Measurements from ENCODE around the gene COQ4. TPM values are rescaled to one million over a fixed set of nuclear protein-coding genes. Genes with fewer than 3 reads are reported as not detected.
A peak's percentile ranks its signal among the peaks of the same experiment; 100 is the strongest.

Gene COQ4
- polyA plus RNA-seq, 3 donors from 2014 or later = 34.1 to 52.3 (median 44.1) TPM

DNA sequence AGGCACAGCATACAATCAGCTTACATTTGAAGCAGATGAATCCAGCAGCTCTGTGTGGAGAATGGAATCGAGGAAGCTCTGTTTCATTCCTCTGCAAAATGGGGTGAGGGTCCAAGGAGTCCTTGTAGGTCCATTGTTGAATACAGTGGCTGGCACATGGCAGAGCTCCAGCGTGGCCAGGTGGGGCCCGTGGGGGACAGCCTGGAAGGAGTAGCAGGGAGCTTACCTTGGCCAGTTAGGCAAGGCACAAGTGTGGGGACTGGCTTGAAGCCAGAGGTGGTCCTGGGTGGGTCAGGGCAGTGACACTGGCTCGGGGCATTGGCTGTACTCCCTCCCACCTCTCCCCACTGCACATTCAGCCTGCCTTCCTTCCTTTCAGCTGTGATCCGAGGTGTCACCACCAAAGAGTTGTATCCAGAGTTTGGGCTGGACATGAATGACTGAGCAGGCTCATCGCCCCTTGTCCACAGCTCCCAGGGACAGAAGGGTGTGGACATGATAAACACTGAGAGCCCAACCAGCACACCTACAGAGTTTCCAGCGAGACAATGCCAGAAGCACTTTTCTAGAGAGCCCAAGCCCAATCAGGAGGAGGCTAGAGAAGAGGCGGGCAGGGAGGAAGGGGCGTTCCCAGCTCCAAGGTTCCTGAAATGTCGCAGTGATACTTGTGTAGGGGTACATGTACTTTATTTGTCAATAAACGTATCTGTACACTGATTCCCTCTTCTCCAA lies 34.2 kb upstream of the COQ4 start:
- H3K27ac Mint-ChIP-seq = no peak overlapping the region

DNA sequence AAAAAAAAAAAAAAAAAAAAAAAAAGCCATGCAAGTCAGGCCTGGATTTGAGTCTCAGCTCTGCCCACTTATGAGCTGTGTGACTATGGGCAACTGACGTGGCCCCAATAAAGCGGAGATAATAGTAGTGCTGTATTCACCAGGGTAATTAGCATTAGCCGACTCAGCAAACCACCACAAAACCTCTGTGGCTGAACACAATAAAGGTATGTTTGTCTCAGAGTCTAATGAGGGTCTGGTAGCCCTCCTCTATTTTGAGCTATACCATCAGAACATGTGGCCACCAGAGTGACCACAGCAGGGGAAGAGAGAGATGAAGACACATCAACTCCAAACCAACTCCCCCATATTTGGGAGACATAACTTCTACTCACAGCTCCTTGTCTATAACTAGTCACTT lies 30.6 kb upstream of the COQ4 start:
- Mint-ChIP-seq H3K4me1 (peaks cover 7 to 11% of the 10 kb centered on the region in 2 donors), H3K4me3 (no peak overlapping the region), H3K36me3 (peaks cover 4 to 12% (median 4%) of the 10 kb centered on the region in 3 donors), H3K27ac (no peak overlapping the region), H3K27me3 (ENCODE audit: low read depth in 3 of 3) (no peaks in the 10 kb centered on the region), H3K9me3 (no peaks in the 10 kb centered on the region)
- DNase-seq = no peak

More for the DNA sequence above, 34.2 kb upstream of the COQ4 start:
- Mint-ChIP-seq H3K36me3 (peaks cover 0 to 20% (median 4%) of the 10 kb centered on the region in 3 donors), H3K27me3 (ENCODE audit: low read depth in 3 of 3) (peaks cover 0 to 2% (median 0%) of the 10 kb centered on the region in 3 donors), H3K9me3 (no peaks in the 10 kb centered on the region), H3K4me3 (no peak overlapping the region), H3K4me1 (no peaks in the 10 kb centered on the region)
- no peak for DNase-seq

DNA sequence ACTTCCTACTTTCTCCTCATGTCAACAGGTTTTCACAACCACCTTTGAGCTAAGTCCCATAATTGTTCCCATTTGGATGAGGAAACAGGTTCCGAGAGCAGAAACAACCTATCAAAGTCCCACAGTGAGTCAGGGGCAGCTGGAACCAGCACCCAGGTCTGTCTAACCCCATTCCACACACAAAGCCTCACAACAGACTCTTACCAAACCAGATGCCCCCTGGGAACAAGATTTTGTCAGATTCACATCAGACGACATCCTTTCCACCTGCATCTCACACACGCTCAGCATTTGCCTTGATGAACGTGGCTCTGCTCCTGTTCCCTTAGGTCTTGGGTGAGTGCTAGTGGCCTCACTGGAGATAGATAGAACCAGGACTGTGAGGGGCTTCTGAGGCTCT lies 29.5 kb upstream of the COQ4 start:
- Mint-ChIP-seq H3K4me1 (peaks cover 7 to 11% of the 10 kb centered on the region in 2 donors), H3K4me3 (no peak overlapping the region), H3K27ac (no peak overlapping the region), H3K9me3 (no peaks in the 10 kb centered on the region), H3K36me3 (peaks cover 4 to 8% (median 4%) of the 10 kb centered on the region in 3 donors), H3K27me3 (ENCODE audit: low read depth in 3 of 3) (no peaks in the 10 kb centered on the region)
- no peak for DNase-seq

DNA sequence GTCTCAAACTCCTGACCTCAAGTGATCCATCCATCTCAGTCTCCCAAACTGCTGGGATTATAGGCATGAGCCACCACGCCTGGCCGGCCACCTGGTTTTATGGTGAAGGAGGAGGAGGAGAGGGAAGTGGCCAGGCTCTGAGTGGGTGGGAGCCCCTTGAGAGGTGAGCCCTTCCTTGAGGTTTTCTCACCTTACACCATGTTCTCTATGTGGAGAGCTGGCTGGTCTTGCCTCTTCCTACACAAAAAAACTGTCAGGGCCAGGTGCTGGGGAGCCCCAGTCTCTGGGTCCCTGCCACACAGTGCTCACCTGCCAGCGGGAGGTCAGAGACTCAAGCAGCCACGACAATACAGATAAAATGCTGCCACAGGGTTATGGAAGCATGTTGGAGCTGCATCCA lies 28.5 kb upstream of the COQ4 start:
- no peaks in the 10 kb centered on the region for H3K27me3 Mint-ChIP-seq (ENCODE audit: low read depth in 3 of 3)
- peaks cover 7 to 11% of the 10 kb centered on the region in 2 donors for H3K4me1 Mint-ChIP-seq
- no peak overlapping the region for H3K4me3 Mint-ChIP-seq
- H3K9me3 Mint-ChIP-seq = no peaks in the 10 kb centered on the region
- no peak overlapping the region for H3K27ac Mint-ChIP-seq
- H3K36me3 Mint-ChIP-seq = peaks cover 0 to 4% (median under 1%) of the 10 kb centered on the region in 3 donors
- DNase-seq = no peak

DNA sequence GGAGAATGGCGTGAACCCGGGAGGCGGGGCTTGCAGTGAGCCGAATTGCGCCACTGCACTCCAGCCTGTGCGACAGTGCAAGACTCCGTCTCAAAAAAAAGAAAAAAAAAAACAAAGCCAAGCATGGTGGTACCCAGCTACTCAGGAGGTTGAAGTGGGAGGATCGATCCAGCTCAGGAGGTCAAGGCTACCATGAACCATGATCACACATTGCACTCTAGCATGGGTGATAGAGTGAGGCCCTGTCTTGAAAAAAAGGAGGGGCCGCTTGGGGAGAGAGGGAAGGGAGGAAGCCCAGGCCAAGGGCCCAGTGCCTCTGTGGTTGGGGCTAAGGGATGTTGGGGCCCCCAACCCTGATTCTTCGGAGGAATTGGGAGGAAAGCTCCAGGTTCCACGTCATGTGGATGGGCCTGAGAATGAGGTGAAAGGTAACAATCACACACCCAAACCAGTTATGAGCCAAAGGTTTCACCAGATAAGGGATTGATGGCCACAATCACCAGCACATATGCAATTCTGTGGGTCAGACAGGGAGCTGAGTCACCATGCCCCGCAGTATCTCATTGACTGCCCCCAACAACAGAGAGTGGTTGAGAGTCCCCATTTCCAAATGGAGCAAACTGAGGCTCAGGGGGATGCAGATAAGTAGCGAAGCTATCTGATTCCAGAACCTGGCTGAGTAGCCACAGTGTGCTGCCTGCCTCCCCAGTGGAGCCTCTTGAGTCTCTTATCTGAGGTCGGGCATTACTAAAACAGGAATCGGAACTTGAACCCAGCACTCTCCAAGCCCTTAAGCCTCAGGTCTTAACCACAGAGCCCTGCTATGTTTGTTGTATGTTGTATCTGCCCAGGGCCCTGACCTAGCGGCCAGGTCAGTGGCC lies 26.1 kb upstream of the COQ4 start:
- H3K4me3 Mint-ChIP-seq = no peak overlapping the region
- DNase-seq = no peak
- H3K36me3 Mint-ChIP-seq = peaks cover 0 to 4% (median 0%) of the 10 kb centered on the region in 3 donors
- H3K27me3 Mint-ChIP-seq (ENCODE audit: low read depth in 3 of 3) = no peaks in the 10 kb centered on the region
- peaks cover 7 to 11% of the 10 kb centered on the region in 2 donors for H3K4me1 Mint-ChIP-seq
- H3K27ac Mint-ChIP-seq = no peak overlapping the region
- H3K9me3 Mint-ChIP-seq = no peaks in the 10 kb centered on the region

DNA sequence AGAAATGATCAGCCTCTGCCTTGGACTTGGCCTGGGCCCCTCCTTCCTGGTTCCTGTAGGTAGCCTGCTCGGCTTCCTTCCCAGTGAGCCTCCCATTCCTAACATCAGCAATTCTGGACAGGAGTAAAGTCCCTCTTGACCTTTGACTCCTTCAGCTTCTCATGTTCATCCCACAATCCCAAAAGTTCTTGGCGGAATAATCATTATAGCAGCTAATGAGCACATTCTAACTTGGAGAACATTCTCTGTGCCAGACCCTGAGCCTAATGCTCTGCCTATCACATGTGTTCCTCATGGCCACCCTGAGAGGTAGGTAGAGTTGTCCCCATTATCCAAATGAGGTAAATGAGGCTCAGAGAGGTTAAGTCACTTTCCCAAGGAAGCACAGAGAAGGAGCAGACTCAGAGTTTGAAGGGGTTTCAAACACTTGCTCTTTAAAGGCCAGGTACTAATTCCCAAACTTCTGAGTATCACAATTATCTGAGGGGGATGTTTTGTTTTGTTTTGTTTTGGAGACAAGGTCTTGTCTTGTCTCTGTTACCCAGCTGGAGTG lies 25.3 kb upstream of the COQ4 start:
- Mint-ChIP-seq H3K36me3 (peaks cover 0 to 4% (median 0%) of the 10 kb centered on the region in 3 donors), H3K4me3 (no peak overlapping the region), H3K27me3 (ENCODE audit: low read depth in 3 of 3) (no peaks in the 10 kb centered on the region), H3K4me1 (peaks cover 7 to 11% of the 10 kb centered on the region in 2 donors), H3K27ac (no peak overlapping the region), H3K9me3 (no peaks in the 10 kb centered on the region)
- no peak for DNase-seq

DNA sequence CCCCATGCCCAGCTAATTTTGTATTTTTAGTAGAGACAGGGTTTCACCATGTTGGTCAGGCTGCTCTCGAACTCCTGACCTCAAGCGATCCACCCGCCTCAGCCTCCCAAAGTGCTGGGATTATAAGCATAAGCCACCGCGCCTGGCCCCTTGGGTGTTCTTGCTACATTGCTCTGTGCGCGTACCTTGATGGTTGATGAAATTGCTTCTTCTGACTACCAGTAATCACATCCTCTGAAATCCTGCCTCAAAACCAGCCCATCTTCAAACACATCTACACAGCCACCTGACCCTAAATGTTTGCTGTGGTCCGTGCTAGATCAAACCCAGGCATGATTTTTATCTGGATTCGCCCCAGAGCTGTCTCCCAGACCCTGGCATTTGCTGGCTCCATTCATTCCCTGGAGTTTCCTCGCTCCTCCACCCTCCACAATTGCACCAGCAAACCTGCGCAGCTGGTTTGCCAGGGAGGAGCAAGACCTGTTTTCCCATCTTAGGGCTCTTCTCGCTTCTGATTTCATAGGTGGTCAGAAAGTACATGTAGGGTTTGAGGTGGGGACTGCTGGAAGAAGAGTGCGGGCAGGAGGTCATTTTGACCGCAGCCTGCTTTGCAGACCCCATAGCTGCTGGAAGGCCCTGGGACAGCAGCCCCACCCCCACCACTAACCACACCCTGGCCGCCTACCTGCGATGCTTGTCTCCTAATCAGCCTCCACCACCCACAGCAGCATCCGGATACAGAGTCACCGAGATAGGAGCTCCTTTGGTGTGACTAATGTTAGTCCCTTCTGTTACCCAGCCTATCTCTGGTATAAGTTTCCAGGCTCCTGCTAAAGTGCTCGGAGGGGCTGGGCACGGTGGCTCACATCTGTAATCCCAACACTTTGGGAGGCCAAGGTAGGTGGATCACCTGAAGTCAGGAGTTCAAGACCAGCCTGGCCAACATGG lies 23.8 kb upstream of the COQ4 start:
- Mint-ChIP-seq H3K27me3 (ENCODE audit: low read depth in 3 of 3) (peaks cover 0 to 2% (median 0%) of the 10 kb centered on the region in 3 donors), H3K4me1 (peaks cover 7 to 11% of the 10 kb centered on the region in 2 donors), H3K36me3 (peaks cover 0 to 4% (median 0%) of the 10 kb centered on the region in 3 donors), H3K27ac (no peak overlapping the region), H3K4me3 (no peak overlapping the region), H3K9me3 (no peaks in the 10 kb centered on the region)
- no peak for DNase-seq

DNA sequence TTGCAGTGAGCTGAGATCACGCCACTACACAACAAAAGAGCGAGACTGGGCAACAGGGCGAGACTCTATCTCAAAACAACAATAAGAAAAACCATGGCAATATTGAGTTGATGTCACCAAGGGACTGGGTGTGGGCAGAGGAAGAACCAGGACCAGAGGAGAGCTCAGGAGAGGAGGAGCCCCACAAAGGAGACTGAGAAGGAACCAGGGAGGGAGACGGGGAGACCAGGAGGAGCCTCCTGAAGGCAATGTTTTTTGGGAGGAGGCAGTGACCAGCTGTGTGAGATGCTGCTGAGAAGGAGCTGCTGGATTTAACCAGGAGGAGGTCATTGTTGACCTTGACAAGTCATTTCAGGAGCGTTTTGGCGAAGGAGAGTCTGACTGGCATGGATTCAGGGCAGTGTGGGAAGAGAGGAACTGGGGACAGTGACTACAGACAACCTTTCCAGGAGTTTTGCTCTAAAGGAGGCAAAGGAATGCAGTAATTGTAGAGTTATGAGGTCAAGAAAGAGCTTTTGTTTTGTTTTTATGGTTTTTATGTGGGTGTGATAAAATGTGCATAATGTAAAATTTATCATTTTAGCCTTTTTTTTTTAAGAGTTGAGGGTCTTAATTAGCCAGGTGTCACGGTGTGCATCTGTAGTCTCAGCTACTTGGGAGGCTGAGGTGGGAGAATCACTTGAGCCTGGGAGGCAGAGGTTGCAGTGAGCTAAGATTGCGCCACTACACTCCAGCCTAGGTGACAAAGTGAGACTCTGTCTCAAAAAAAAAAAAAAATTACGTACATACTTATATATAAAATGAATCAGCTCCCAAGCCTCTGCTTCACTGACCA lies 18.3 kb upstream of the COQ4 start:
- Mint-ChIP-seq H3K4me1 (no peaks in the 10 kb centered on the region), H3K36me3 (peaks cover 0 to 7% (median 7%) of the 10 kb centered on the region in 3 donors), H3K27me3 (ENCODE audit: low read depth in 3 of 3) (peaks cover 0 to 2% (median 0%) of the 10 kb centered on the region in 3 donors), H3K4me3 (no peak overlapping the region), H3K9me3 (no peaks in the 10 kb centered on the region), H3K27ac (peak overlapping the region in 2 of 6 donors; percentile 11 to 71)
- DNase-seq = no peak

DNA sequence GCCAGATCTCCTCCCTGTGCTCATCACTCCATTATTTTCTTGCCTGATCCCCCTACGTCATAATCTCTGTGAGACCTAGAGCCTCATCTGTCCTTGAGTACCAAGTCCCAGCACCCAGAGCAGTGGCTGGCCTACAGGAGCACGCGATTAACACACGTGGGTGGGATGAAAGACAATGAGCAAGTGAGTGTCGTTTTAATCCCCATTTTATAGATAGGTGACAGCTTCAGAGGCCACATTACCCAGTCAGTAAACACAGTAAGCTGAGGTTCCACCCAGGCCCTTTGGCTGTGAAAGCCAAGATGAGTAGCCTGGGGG lies 17.7 kb upstream of the COQ4 start:
- no peaks in the 10 kb centered on the region for H3K4me1 Mint-ChIP-seq
- H3K4me3 Mint-ChIP-seq = no peak overlapping the region
- no peak overlapping the region for H3K27ac Mint-ChIP-seq
- no peaks in the 10 kb centered on the region for H3K9me3 Mint-ChIP-seq
- H3K27me3 Mint-ChIP-seq (ENCODE audit: low read depth in 3 of 3) = peaks cover 0 to 2% (median 0%) of the 10 kb centered on the region in 3 donors
- no peak for DNase-seq
- H3K36me3 Mint-ChIP-seq = peaks cover 0 to 12% (median 8%) of the 10 kb centered on the region in 3 donors

DNA sequence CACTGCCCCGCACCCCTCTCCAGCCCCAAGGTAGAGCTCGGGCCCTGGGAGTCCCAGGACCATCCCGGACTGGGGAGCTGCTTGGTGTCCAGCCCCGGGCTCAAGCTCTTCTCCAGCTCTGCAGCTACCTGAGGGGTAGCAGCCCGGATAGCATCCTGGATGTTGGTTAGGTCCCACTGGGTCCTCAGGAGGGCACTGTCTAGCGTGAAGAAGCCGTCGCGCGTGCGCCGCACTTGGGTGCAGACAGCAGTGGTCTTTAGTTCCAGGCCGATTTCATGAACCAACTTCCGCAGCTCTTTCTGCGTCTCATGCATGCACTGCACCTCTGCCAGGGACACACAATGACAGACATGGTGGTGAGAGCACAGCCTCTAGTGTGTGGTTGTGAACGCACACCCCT lies 13.1 kb upstream of the COQ4 start:
- H3K27me3 Mint-ChIP-seq (ENCODE audit: low read depth in 3 of 3) = no peaks in the 10 kb centered on the region
- H3K36me3 Mint-ChIP-seq = peaks cover 0 to 24% (median 8%) of the 10 kb centered on the region in 3 donors
- no peak overlapping the region for H3K4me3 Mint-ChIP-seq
- DNase-seq = no peak
- H3K9me3 Mint-ChIP-seq = no peaks in the 10 kb centered on the region
- no peaks in the 10 kb centered on the region for H3K4me1 Mint-ChIP-seq
- no peak overlapping the region for H3K27ac Mint-ChIP-seq

DNA sequence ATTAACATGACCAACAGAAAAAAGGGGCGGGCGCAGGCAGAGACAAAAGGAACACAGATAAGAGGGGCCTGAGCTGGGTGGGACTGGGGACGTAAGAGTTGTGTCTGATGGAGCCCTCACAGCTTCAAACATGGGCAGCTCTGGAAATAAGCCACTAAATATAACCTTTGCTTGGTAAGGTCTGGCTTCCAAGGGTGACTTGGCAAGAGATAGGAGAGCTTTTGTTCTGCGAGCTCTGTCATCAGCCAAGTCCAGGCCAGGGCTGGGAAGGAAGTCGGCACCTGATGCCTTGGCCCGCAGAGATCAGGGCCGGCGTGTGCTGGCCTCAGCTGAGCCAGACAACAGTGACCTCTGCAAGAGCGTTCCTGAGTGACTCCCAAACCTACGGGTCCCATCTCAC lies 12.2 kb upstream of the COQ4 start:
- Mint-ChIP-seq H3K27me3 (ENCODE audit: low read depth in 3 of 3) (no peaks in the 10 kb centered on the region), H3K4me1 (no peaks in the 10 kb centered on the region), H3K36me3 (peaks cover 0 to 24% (median 8%) of the 10 kb centered on the region in 3 donors), H3K4me3 (no peak overlapping the region), H3K9me3 (no peaks in the 10 kb centered on the region), H3K27ac (no peak overlapping the region)
- DNase-seq = no peak

DNA sequence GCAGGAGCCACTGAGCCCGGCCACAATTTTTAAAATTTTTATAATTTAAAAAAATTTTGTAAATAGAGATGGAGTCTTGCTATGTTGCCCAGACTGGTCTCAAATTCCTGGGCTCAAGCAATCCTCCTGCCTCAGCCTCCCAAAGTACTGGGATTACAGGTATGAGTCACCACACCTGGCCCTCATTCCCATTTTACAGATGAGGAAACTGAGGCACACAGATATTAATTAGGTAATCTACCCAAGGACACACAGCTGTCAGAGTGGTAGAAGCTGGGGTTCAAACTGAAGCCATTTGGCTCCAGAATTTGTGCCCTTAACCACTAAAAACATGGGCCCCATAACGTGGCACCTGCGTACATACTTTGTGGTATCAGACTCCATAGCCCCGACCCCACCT lies 7.9 kb upstream of the COQ4 start:
- no peak for DNase-seq
- H3K27me3 Mint-ChIP-seq (ENCODE audit: low read depth in 3 of 3) = no peaks in the 10 kb centered on the region
- no peaks in the 10 kb centered on the region for H3K9me3 Mint-ChIP-seq
- H3K4me3 Mint-ChIP-seq = no peak overlapping the region
- peaks cover 0 to 15% (median 4%) of the 10 kb centered on the region in 3 donors for H3K36me3 Mint-ChIP-seq
- no peak overlapping the region for H3K27ac Mint-ChIP-seq
- H3K4me1 Mint-ChIP-seq = no peaks in the 10 kb centered on the region
